NCI-H146 treated with DMSO at 0.1 percent for 48 hours (cell line): Measurements from ENCODE around the gene ABR.

Experiments used
- DNase-seq: peaks from one replicate; lab custom pipeline; 2025; ENCODE audit not compliant: unreplicated experiment; lab: John Stamatoyannopoulos, UW

Gene ABR

GRCh38 chr17:969811-970355, 209.9 kb downstream of the ABR start:
- peak; percentile 49 for DNase-seq

- DNase-seq = peak; percentile 29
Measured at GRCh38 chr17:968812-969730, 210.7 kb downstream of the ABR start.

- DNase-seq = no peak
Measured at GRCh38 chr17:967122-967521, 212.7 kb downstream of the ABR start.

- no peak for DNase-seq
Measured at GRCh38 chr17:965311-965989, 214.3 kb downstream of the ABR start.

- DNase-seq = peak; percentile 72
Measured at GRCh38 chr17:964876-965275, 214.9 kb downstream of the ABR start.

GRCh38 chr17:962670-963069, 217.1 kb downstream of the ABR start:
- DNase-seq = no peak

GRCh38 chr17:962166-962565, 217.6 kb downstream of the ABR start:
- no peak for DNase-seq

GRCh38 chr17:958712-959451, 220.9 kb downstream of the ABR start:
- DNase-seq = no peak

GRCh38 chr17:957856-958421, 221.8 kb downstream of the ABR start:
- no peak for DNase-seq

- DNase-seq = peak; percentile 35
Measured at GRCh38 chr17:956905-957304, 222.9 kb downstream of the ABR start.

- DNase-seq = no peak
Measured at GRCh38 chr17:954431-955164, 225.2 kb downstream of the ABR start.

GRCh38 chr17:953767-954166, 226.0 kb downstream of the ABR start:
- no peak for DNase-seq
